CD14-positive monocyte (primary cell): ENCODE results near the gene KIAA0753. TPM values are rescaled to one million over a fixed set of nuclear protein-coding genes. Genes with fewer than 3 reads are reported as not detected.

Experiments used
- DNase-seq, 3 donors: peaks; one replicate each; pipeline ENCODE4 v3.0.0-alpha.2; 2011 to 2022
- H2AFZ ChIP-seq: 2 replicates; pipeline ENCODE4 v1.6.0; 2012; ENCODE audit warnings: mild to moderate bottlenecking, low read depth, low read length, inconsistent platforms; ENCODE audit not compliant: insufficient read depth, poor library complexity, severe bottlenecking
- H3K27ac ChIP-seq, 2 donors: 1 replicate in 1 of 2; 2 replicates in 1 of 2; pipeline ENCODE4 v1.5.1; 2012 to 2013; ENCODE audit warnings: low read length in 2 of 2, control low read depth in 1 of 2, inconsistent platforms in 1 of 2, low read depth in 1 of 2, mild to moderate bottlenecking in 1 of 2
- H3K27me3 ChIP-seq, 2 donors: one replicate each; pipeline versions ENCODE4 v1.6.0 to v1.6.1; 2011 to 2013; ENCODE audit warnings: low read length in 2 of 2; ENCODE audit not compliant: control insufficient read depth in 2 of 2, insufficient read depth in 2 of 2
- H3K36me3 ChIP-seq, 2 donors: replicated peaks in 1 of 2; 1 replicate in 1 of 2; 2 replicates in 1 of 2; pipeline versions ENCODE4 v1.5.1 to v1.6.1; 2012 to 2013; ENCODE audit warnings: low read length in 2 of 2, control low read depth in 1 of 2, inconsistent platforms in 1 of 2, mild to moderate bottlenecking in 1 of 2; ENCODE audit not compliant: insufficient read depth in 2 of 2, control insufficient read depth in 1 of 2
- H3K4me1 ChIP-seq, 2 donors: 1 replicate in 1 of 2; 2 replicates in 1 of 2; pipeline versions ENCODE4 v1.5.1 to v1.6.1; 2012 to 2013; ENCODE audit warnings: low read length in 2 of 2, control low read depth in 1 of 2, inconsistent platforms in 1 of 2, mild to moderate bottlenecking in 1 of 2, moderate library complexity in 1 of 2; ENCODE audit not compliant: insufficient read depth in 2 of 2, control insufficient read depth in 1 of 2
- H3K4me2 ChIP-seq: replicated peaks from 2 replicates; pipeline ENCODE3; 2012; ENCODE audit warnings: low read length, moderate library complexity, mild to moderate bottlenecking; ENCODE audit not compliant: poor library complexity, severe bottlenecking; ENCODE audit errors: extremely low read depth
- H3K4me3 ChIP-seq, 3 experiments: fragments of 200-600 bp in 1 of 3; sonication (generic) in 1 of 3; replicated peaks in 1 of 3; 1 replicate in 2 of 3; 2 replicates in 1 of 3; pipeline ENCODE4 v1.5.1; 2011 to 2013; ENCODE audit warnings: low read length in 3 of 3, mild to moderate bottlenecking in 3 of 3, control low read depth in 2 of 3, low read depth in 2 of 3, inconsistent platforms in 1 of 3, moderate library complexity in 1 of 3
- H3K79me2 ChIP-seq: 2 replicates; pipeline ENCODE4 v1.6.0; 2012; ENCODE audit warnings: mild to moderate bottlenecking, control low read depth, inconsistent platforms, low read length, moderate library complexity; ENCODE audit not compliant: insufficient read depth
- H3K9ac ChIP-seq: 2 replicates; pipeline ENCODE4 v1.6.0; 2017; ENCODE audit warnings: low read length, mild to moderate bottlenecking; ENCODE audit not compliant: insufficient read depth, poor library complexity, severe bottlenecking
- H3K9me3 ChIP-seq, 2 donors: replicated peaks in 1 of 2; 1 replicate in 1 of 2; 2 replicates in 1 of 2; pipeline versions ENCODE4 v1.5.1 to v1.6.1; 2012 to 2013; ENCODE audit warnings: low read length in 2 of 2, control low read depth in 1 of 2; ENCODE audit not compliant: control insufficient read depth in 1 of 2, insufficient read depth in 1 of 2
- H4K20me1 ChIP-seq: 2 replicates; pipeline ENCODE4 v1.6.0; 2012; ENCODE audit warnings: mild to moderate bottlenecking, low read length, control low read depth, moderate library complexity; ENCODE audit not compliant: insufficient read depth
- H3K27ac Mint-ChIP-seq, 7 donors: one replicate each; pipeline ENCODE4 v1.8.0; 2020; ENCODE audit warnings: mild to moderate bottlenecking in 7 of 7, mixed read lengths in 7 of 7, moderate library complexity in 6 of 7, inconsistent platforms in 2 of 7
- H3K27me3 Mint-ChIP-seq, 3 donors: one replicate each; pipeline ENCODE4 v1.8.0; 2021 to 2022; ENCODE audit warnings: low read depth in 3 of 3, mild to moderate bottlenecking in 3 of 3, mixed read lengths in 3 of 3, moderate library complexity in 3 of 3, inconsistent platforms in 1 of 3
- H3K36me3 Mint-ChIP-seq, 2 donors: one replicate each; pipeline ENCODE4 v1.8.0; 2020; ENCODE audit warnings: mixed read lengths in 2 of 2, inconsistent platforms in 1 of 2, mild to moderate bottlenecking in 1 of 2
- H3K4me1 Mint-ChIP-seq: one replicate; pipeline ENCODE4 v1.8.0; 2020; ENCODE audit warnings: mild to moderate bottlenecking, mixed read lengths
- H3K4me3 Mint-ChIP-seq, 2 donors: one replicate each; pipeline ENCODE4 v1.8.0; 2020; ENCODE audit warnings: mild to moderate bottlenecking in 2 of 2, mixed read lengths in 2 of 2, moderate library complexity in 1 of 2
- H3K9me3 Mint-ChIP-seq, 7 donors: one replicate each; pipeline ENCODE4 v1.8.0; 2020 to 2022; ENCODE audit warnings: mixed read lengths in 7 of 7, mild to moderate bottlenecking in 6 of 7, moderate library complexity in 6 of 7, inconsistent platforms in 2 of 7
- WGBS: methylation state at CpG from one replicate; pipeline ENCODE4 v1.1.5; 2013; ENCODE audit warnings: missing lambda C conversion rate; ENCODE audit not compliant: insufficient coverage; 5-methylcytosine and 5-hydroxymethylcytosine counted together
- intact Hi-C, 2 donors: fragments of 100-400 bp; cut with micrococcal nuclease; formaldehyde crosslinking; loops; one replicate each; pipeline versions ENCODE4 v1.15.0 to v1.15.1; 2023
- polyA plus RNA-seq, 3 donors: library from polyadenylated mRNA; depleted of rRNA in 1 of 3; unstranded in 2 of 3; stranded (reverse) in 1 of 3; fragments of 300-500 nt in 2 of 3; fragments of >200 nt in 1 of 3; fragmentation: Illumina TruSeq in 2 of 3; gene quantifications; 1 replicate in 2 of 3; 2 replicates in 1 of 3; pipeline ENCODE4 v1.2.3, GENCODE V29; 2012 to 2021
- TF ChIP-seq, protein P1 (sequence below): fragments of 200-600 bp; IDR thresholded peaks from one replicate; pipeline ENCODE4 v1.8.0; 2022; ENCODE audit warnings: antibody characterized with exemption, mild to moderate bottlenecking

The KIAA0753 gene
- polyA plus RNA-seq, 3 donors = 1.7 to 6.6 (median 3.5) TPM

DNA sequence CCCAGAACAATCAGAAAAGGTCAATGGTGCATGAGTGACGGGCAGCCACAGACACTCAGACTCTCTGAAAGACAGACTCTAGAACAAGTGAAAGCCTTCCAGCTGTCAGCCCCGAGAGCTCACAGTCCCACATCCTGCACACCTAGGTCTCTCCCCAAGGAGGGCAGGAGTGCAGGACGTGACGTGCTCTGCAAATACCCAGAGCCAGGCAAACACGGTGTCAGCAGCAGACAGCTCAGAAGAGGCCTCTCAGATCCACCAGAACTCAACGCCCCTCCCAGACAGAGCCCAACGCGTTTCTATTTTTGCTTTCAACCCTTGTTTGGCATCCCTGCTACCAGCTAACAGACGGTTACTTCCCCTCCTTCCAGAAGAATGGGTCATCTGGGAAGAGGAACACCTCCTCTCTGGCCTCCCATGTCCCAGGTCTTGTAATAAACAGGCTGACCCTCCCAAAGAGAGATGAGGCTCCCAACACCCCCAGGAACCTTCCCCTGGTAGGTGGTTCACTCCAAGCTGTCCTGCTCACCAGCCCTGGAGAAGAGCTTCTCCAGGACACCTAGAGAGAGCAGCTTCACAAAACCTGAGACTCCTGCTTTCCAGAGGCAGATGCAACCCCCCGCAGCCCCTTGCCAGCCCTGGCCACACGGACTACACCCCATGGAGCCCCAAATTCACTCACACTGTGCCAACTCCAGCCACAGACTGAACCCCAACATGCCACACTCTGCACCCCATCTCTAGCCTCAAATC, 91.8 kb downstream of the KIAA0753 start:
- Histone ChIP-seq H3K9ac (peak overlapping the region; percentile 8), H3K4me3 (no peak overlapping the region), H3K36me3 (no peaks in the 10 kb centered on the region), H3K4me2 (peak overlapping the region; percentile 7), H4K20me1 (no peaks in the 10 kb centered on the region), H3K79me2 (no peaks in the 10 kb centered on the region), H3K9me3 (no peaks in the 10 kb centered on the region), H3K4me1 (no peaks in the 10 kb centered on the region), H3K27me3 (peaks cover 1 to 8% of the 10 kb centered on the region in 2 donors), H3K27ac (no peak overlapping the region), H2AFZ (no peak overlapping the region)
- H3K9me3 Mint-ChIP-seq = peaks cover 0 to 2% (median 0%) of the 10 kb centered on the region in 7 donors
- no peak for DNase-seq
- peaks cover 25 to 48% (median 26%) of the 10 kb centered on the region in 3 donors for H3K27me3 Mint-ChIP-seq
- peak overlapping the region in 1 of 2 donors; percentile 76 for H3K4me3 Mint-ChIP-seq
- 22% methylated on average over 11 of the region's 11 CpGs for WGBS
- TF ChIP-seq, protein P1, sequence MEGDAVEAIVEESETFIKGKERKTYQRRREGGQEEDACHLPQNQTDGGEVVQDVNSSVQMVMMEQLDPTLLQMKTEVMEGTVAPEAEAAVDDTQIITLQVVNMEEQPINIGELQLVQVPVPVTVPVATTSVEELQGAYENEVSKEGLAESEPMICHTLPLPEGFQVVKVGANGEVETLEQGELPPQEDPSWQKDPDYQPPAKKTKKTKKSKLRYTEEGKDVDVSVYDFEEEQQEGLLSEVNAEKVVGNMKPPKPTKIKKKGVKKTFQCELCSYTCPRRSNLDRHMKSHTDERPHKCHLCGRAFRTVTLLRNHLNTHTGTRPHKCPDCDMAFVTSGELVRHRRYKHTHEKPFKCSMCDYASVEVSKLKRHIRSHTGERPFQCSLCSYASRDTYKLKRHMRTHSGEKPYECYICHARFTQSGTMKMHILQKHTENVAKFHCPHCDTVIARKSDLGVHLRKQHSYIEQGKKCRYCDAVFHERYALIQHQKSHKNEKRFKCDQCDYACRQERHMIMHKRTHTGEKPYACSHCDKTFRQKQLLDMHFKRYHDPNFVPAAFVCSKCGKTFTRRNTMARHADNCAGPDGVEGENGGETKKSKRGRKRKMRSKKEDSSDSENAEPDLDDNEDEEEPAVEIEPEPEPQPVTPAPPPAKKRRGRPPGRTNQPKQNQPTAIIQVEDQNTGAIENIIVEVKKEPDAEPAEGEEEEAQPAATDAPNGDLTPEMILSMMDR = no peak
- no peak overlapping the region for H3K27ac Mint-ChIP-seq
- intact Hi-C loops = no loop called here
- peaks cover 10% of the 10 kb centered on the region for H3K4me1 Mint-ChIP-seq
- no peaks in the 10 kb centered on the region for H3K36me3 Mint-ChIP-seq

DNA sequence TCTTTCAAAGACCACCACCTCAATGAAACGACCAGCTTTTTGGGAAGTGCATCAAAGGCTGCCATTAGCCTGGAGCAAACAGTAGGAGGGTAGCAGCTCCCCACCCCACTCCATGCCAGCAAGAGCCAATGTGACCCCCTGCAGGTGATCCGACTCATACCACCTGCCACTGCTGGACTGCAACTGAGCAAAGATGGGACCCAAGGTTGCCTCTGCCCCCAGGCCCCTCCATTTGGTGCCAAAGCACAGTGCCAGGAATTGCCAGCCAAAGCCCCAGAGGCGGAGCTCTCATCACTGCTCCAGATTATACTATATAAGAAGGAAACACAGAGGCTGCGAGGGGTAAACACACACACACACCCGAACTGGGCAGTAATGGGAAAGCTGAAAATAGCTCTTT, 92.5 kb downstream of the KIAA0753 start:
- no peak overlapping the region for H3K27ac Mint-ChIP-seq
- H3K36me3 ChIP-seq = no peaks in the 10 kb centered on the region
- intact Hi-C loops = no loop called here
- no peak overlapping the region for H3K9ac ChIP-seq
- peaks cover 10% of the 10 kb centered on the region for H3K4me1 Mint-ChIP-seq
- peaks cover 0 to 2% (median 0%) of the 10 kb centered on the region in 7 donors for H3K9me3 Mint-ChIP-seq
- 100% methylated on average over 1 of the region's 5 CpGs for WGBS
- H3K27me3 Mint-ChIP-seq = peaks cover 19 to 44% (median 20%) of the 10 kb centered on the region in 3 donors
- H3K4me1 ChIP-seq = no peaks in the 10 kb centered on the region
- no peak for DNase-seq
- no peaks in the 10 kb centered on the region for H4K20me1 ChIP-seq
- H3K36me3 Mint-ChIP-seq = no peaks in the 10 kb centered on the region
- H3K79me2 ChIP-seq = no peaks in the 10 kb centered on the region
- H3K4me3 Mint-ChIP-seq = no peak overlapping the region
- H3K27me3 ChIP-seq = peaks cover 0 to 1% of the 10 kb centered on the region in 2 donors
- H2AFZ ChIP-seq = no peak overlapping the region
- TF ChIP-seq, protein P1 = no peak
- no peak overlapping the region for H3K4me3 ChIP-seq
- no peaks in the 10 kb centered on the region for H3K9me3 ChIP-seq
- H3K27ac ChIP-seq = no peak overlapping the region
- no peak overlapping the region for H3K4me2 ChIP-seq
